Smooth muscle cell (in vitro differentiated cells): ENCODE results near the gene FARP1. TPM values are rescaled to one million over a fixed set of nuclear protein-coding genes. Genes with fewer than 3 reads are reported as not detected.

Experiments used
- DNase-seq: peaks from one replicate; lab custom pipeline; 2025; ENCODE audit not compliant: unreplicated experiment; lab: John Stamatoyannopoulos, UW
- H2AFZ ChIP-seq: fragments of 200-600 bp; sonication (generic); 2 replicates; pipeline ENCODE4 v1.6.0; 2016; ENCODE audit warnings: antibody characterized with exemption, low read depth, mild to moderate bottlenecking
- H3F3A ChIP-seq: fragments of 200-600 bp; sonication (generic); 2 replicates; pipeline ENCODE4 v1.6.0; 2017; ENCODE audit warnings: antibody characterized with exemption, low read depth
- H3K27ac ChIP-seq: fragments of 200-600 bp; sonication (generic); 2 replicates; pipeline ENCODE4 v1.5.1; 2016; ENCODE audit warnings: low read depth, mild to moderate bottlenecking
- H3K27me3 ChIP-seq: fragments of 200-600 bp; sonication (generic); 2 replicates; pipeline ENCODE4 v1.6.1; 2016; ENCODE audit warnings: low read depth, mild to moderate bottlenecking
- H3K36me3 ChIP-seq: fragments of 200-600 bp; sonication (generic); 2 replicates; pipeline ENCODE4 v1.5.1; 2016; ENCODE audit warnings: low read depth
- H3K4me1 ChIP-seq: fragments of 200-600 bp; sonication (generic); 2 replicates; pipeline ENCODE4 v1.5.1; 2016; ENCODE audit warnings: low read depth
- H3K4me2 ChIP-seq: fragments of 200-600 bp; sonication (generic); 2 replicates; pipeline ENCODE4 v1.6.0; 2016; ENCODE audit warnings: mild to moderate bottlenecking
- H3K4me3 ChIP-seq: fragments of 200-600 bp; sonication (generic); 2 replicates; pipeline ENCODE4 v1.5.1; 2016; ENCODE audit warnings: mild to moderate bottlenecking
- H3K79me2 ChIP-seq: fragments of 200-600 bp; sonication (generic); 2 replicates; pipeline ENCODE4 v1.6.0; 2016; ENCODE audit warnings: low read depth, mild to moderate bottlenecking
- H3K9ac ChIP-seq: fragments of 200-600 bp; sonication (generic); 2 replicates; pipeline ENCODE4 v1.6.0; 2016; ENCODE audit warnings: low read depth
- H3K9me3 ChIP-seq: fragments of 200-600 bp; sonication (generic); replicated peaks from 2 replicates; pipeline ENCODE4 v1.5.1; 2016; ENCODE audit warnings: low read depth
- H4K20me1 ChIP-seq: fragments of 200-600 bp; sonication (generic); 2 replicates; pipeline ENCODE4 v1.6.0; 2016; ENCODE audit warnings: low read depth
- WGBS: methylation state at CpG from one replicate; pipeline ENCODE4 v1.1.7; 2016; ENCODE audit warnings: low lambda C conversion rate; 5-methylcytosine and 5-hydroxymethylcytosine counted together
- polyA plus RNA-seq: library from polyadenylated mRNA; unstranded; fragments of >200 nt; fragmentation: Nextera tagmentation; extraction: Ambion mirVana; gene quantifications from 2 replicates; pipeline ENCODE4 v1.2.1, GENCODE V29; 2016
- total RNA-seq: library from RNA; depleted of rRNA; stranded (reverse); fragments of >200 nt; gene quantifications from 2 replicates; pipeline ENCODE4 v1.2.3, GENCODE V29; 2014
- TF ChIP-seq, protein P1 (sequence below): fragments of 200-600 bp; sonication (generic); IDR thresholded peaks from 2 replicates; pipeline ENCODE4 v1.5.1; 2017; ENCODE audit warnings: borderline replicate concordance, mild to moderate bottlenecking, antibody characterized with exemption; ENCODE audit not compliant: insufficient read depth, poor library complexity, severe bottlenecking

The FARP1 gene
- total and polyA plus RNA-seq, 2 experiments from 2014 or later: 59.4 to 104 TPM

DNA sequence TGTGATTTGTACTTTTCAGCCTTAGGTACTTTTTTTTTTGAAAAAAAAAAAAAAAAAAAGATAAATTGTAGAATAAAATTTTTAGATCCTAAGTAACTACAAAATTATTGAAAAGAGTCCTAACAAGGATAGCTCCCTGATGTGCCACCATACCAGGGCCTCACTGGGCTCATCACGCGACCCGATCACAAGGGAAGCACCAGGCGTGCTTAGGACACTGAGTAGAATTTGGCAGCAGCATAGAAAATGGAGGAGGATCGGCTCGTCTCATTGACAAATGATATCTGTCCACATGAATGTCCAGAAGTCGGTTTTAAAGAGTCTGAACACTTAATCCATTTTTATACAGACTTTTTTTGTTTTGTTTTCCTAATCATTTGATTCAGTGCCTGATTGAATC is 255.0 kb downstream of the FARP1 start:
- no peak overlapping the region for H3K4me2 ChIP-seq

DNA sequence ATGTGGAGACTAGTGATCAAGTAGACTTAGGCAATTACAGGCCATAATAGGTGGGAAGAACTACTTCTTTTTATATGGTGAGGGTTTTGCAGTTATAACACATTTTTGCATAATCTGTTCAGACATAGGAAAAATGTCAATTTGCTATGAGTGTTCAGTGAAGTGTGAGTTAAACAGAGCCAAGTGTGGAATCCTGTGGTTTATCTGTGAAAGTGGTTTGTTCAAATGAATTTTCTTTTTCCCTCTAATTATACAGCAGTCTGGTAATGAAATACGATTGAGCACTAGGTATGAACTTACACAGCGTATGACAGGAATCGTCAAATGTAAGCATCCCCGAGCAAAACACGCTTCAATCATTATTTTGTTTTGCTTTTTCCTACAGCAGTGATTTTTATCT is 255.7 kb downstream of the FARP1 start:
- Histone ChIP-seq H3K9ac (no peak overlapping the region), H3K4me2 (no peak overlapping the region), H3K4me3 (no peak overlapping the region), H4K20me1 (no peaks in the 10 kb centered on the region), H3K27me3 (no peaks in the 10 kb centered on the region), H3F3A (no peaks in the 10 kb centered on the region), H3K36me3 (no peaks in the 10 kb centered on the region), H3K27ac (no peak overlapping the region), H3K79me2 (no peaks in the 10 kb centered on the region), H3K4me1 (no peaks in the 10 kb centered on the region), H2AFZ (no peak overlapping the region), H3K9me3 (no peaks in the 10 kb centered on the region)
- WGBS: 73% methylated on average over 5 of the region's 5 CpGs
- TF ChIP-seq, protein P1, sequence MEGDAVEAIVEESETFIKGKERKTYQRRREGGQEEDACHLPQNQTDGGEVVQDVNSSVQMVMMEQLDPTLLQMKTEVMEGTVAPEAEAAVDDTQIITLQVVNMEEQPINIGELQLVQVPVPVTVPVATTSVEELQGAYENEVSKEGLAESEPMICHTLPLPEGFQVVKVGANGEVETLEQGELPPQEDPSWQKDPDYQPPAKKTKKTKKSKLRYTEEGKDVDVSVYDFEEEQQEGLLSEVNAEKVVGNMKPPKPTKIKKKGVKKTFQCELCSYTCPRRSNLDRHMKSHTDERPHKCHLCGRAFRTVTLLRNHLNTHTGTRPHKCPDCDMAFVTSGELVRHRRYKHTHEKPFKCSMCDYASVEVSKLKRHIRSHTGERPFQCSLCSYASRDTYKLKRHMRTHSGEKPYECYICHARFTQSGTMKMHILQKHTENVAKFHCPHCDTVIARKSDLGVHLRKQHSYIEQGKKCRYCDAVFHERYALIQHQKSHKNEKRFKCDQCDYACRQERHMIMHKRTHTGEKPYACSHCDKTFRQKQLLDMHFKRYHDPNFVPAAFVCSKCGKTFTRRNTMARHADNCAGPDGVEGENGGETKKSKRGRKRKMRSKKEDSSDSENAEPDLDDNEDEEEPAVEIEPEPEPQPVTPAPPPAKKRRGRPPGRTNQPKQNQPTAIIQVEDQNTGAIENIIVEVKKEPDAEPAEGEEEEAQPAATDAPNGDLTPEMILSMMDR: no peak
- DNase-seq: no peak

More for the DNA sequence above, 255.0 kb downstream of the FARP1 start:
- no peak for DNase-seq
- no peaks in the 10 kb centered on the region for H3K4me1 ChIP-seq
- H3F3A ChIP-seq: no peaks in the 10 kb centered on the region
- no peak overlapping the region for H2AFZ ChIP-seq
- TF ChIP-seq, protein P1: no peak
- no peaks in the 10 kb centered on the region for H3K27me3 ChIP-seq
- no peaks in the 10 kb centered on the region for H3K36me3 ChIP-seq
- H3K9ac ChIP-seq: no peak overlapping the region
- no peaks in the 10 kb centered on the region for H3K9me3 ChIP-seq
- no peaks in the 10 kb centered on the region for H4K20me1 ChIP-seq
- no peaks in the 10 kb centered on the region for H3K79me2 ChIP-seq
- no peak overlapping the region for H3K4me3 ChIP-seq
- WGBS: 94% methylated on average over 7 of the region's 7 CpGs
- no peak overlapping the region for H3K27ac ChIP-seq

DNA sequence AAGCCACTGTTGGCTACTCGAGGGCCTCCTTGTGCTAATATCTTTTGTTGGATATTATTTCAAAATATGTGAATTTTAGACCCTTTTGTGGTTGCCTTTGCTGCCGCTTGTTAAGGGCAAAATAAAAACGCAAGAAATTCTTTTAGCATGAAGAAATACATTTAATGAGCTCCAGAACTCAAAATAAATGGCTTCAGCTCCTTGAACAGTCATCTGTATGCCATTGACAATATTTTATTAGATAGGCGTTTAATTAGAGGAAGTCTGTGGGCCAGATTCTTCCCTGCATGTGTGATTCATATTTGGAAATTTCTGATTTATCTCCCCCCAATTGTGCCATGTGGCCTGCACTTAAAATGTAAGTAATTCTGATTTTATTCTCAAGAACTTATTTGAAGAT is 256.9 kb downstream of the FARP1 start:
- no peak overlapping the region for H3K9ac ChIP-seq
- no peak overlapping the region for H3K4me3 ChIP-seq
- H3K4me1 ChIP-seq: peaks cover 1% of the 10 kb centered on the region
- no peak overlapping the region for H3K4me2 ChIP-seq
- DNase-seq: no peak
- 35% methylated on average over 4 of the region's 4 CpGs for WGBS
- TF ChIP-seq, protein P1: no peak
- no peaks in the 10 kb centered on the region for H4K20me1 ChIP-seq
- H3K27ac ChIP-seq: peak overlapping the region; percentile 27
- peaks cover 2% of the 10 kb centered on the region for H3K36me3 ChIP-seq
- no peaks in the 10 kb centered on the region for H3K27me3 ChIP-seq
- no peaks in the 10 kb centered on the region for H3K9me3 ChIP-seq
- H2AFZ ChIP-seq: no peak overlapping the region
- no peaks in the 10 kb centered on the region for H3K79me2 ChIP-seq
- no peaks in the 10 kb centered on the region for H3F3A ChIP-seq

GRCh38 chr13:98401934-98402333 is 259.0 kb downstream of the FARP1 start:
- H3K4me1 ChIP-seq: peaks cover 3% of the 10 kb centered on the region

More at GRCh38 chr13:98401934-98402333, 259.0 kb downstream of the FARP1 start:
- DNase-seq: no peak
- Histone ChIP-seq H3K4me2 (no peak overlapping the region), H2AFZ (no peak overlapping the region), H4K20me1 (no peaks in the 10 kb centered on the region), H3K9ac (no peak overlapping the region), H3K27me3 (no peaks in the 10 kb centered on the region), H3K9me3 (no peaks in the 10 kb centered on the region), H3K27ac (no peak overlapping the region), H3F3A (no peaks in the 10 kb centered on the region), H3K4me3 (no peak overlapping the region), H3K79me2 (no peaks in the 10 kb centered on the region), H3K36me3 (peaks cover 2% of the 10 kb centered on the region)
- TF ChIP-seq, protein P1: no peak
- WGBS: 88% methylated on average over 12 of the region's 13 CpGs
